GM21723 (cell line): ENCODE results near the gene PTCHD4.
"Not testable (repeated sequence)": the region's sequence is repeated elsewhere in the genome, so short reads cannot be mapped to it uniquely, and the experiment has no call there.

Source experiments
- ATAC-seq: cut with Tn5 transposase; IDR thresholded peaks from one replicate; pipeline ENCODE4 v1.9.1; 2021; ENCODE audit warnings: mild to moderate bottlenecking, moderate library complexity; ENCODE audit not compliant: unreplicated experiment

PTCHD4 gene

GRCh38 chr6:48111143-48111506 lies at the start of gene PTCHD4:
TSS of gene PTCHD4 (minus strand) at chr6:48111197. CDS start at chr6:48068957, 42,240 bp downstream.
- ATAC-seq, result no peak

- no peak for ATAC-seq
Measured at GRCh38 chr6:48151142-48151541, 40.1 kb upstream of the PTCHD4 start.

- ATAC-seq, result no peak
Measured at GRCh38 chr6:48150701-48151100, 39.7 kb upstream of the PTCHD4 start.

- ATAC-seq, result no peak
Measured at GRCh38 chr6:48147051-48147450, 36.1 kb upstream of the PTCHD4 start.

GRCh38 chr6:48144021-48144420 lies 33.0 kb upstream of the PTCHD4 start:
- no peak for ATAC-seq

- no peak for ATAC-seq
Measured at GRCh38 chr6:48141975-48142374, 31.0 kb upstream of the PTCHD4 start.

- no peak for ATAC-seq
Measured at GRCh38 chr6:48139818-48140614, 29.0 kb upstream of the PTCHD4 start.

- ATAC-seq, result no peak
Measured at GRCh38 chr6:48136856-48137255, 25.9 kb upstream of the PTCHD4 start.

GRCh38 chr6:48135323-48136084 lies 24.5 kb upstream of the PTCHD4 start:
- ATAC-seq, result no peak

- no peak for ATAC-seq
Measured at GRCh38 chr6:48134246-48134645, 23.2 kb upstream of the PTCHD4 start.

GRCh38 chr6:48123601-48124000 lies 12.6 kb upstream of the PTCHD4 start:
- ATAC-seq, result no peak

- not testable (repeated sequence) for ATAC-seq
Measured at GRCh38 chr6:48121983-48122749, 11.2 kb upstream of the PTCHD4 start.

- ATAC-seq, result no peak
Measured at GRCh38 chr6:48116699-48117645, 6.0 kb upstream of the PTCHD4 start.

- no peak for ATAC-seq
Measured at GRCh38 chr6:48113130-48113529, 2.1 kb upstream of the PTCHD4 start.

GRCh38 chr6:48111575-48111974 lies 578 bp upstream of the PTCHD4 start:
- no peak for ATAC-seq

GRCh38 chr6:48110436-48111142 lies 408 bp downstream of the PTCHD4 start:
- ATAC-seq, result no peak

- no peak for ATAC-seq
Measured at GRCh38 chr6:48109944-48110343, 1.1 kb downstream of the PTCHD4 start.

- not testable (repeated sequence) for ATAC-seq
Measured at GRCh38 chr6:48102476-48103195, 8.4 kb downstream of the PTCHD4 start.

GRCh38 chr6:48101290-48101689 lies 9.7 kb downstream of the PTCHD4 start:
- ATAC-seq, result peak; percentile 88
